CD4-positive, alpha-beta memory T cell (primary cell): ENCODE results near the gene RAB26. TPM values are rescaled to one million over a fixed set of nuclear protein-coding genes. Genes with fewer than 3 reads are reported as not detected.
A peak's percentile ranks its signal among the peaks of the same experiment; 100 is the strongest.
"Not testable (repeated sequence)": the region's sequence is repeated elsewhere in the genome, so short reads cannot be mapped to it uniquely, and the experiment has no call there.

Experiments used
- CTCF ChIA-PET: fragments of 350-600 bp; sonication (Branson Sonifier 250); formaldehyde crosslinking; loops from one replicate; lab custom pipeline; 2021; ENCODE audit warnings: inconsistent platforms; ENCODE audit not compliant: partially characterized antibody; lab: Charles Lee
- POLR2A ChIA-PET: fragments of 350-600 bp; sonication (Branson Sonifier 250); formaldehyde crosslinking; loops from one replicate; lab custom pipeline; 2021; ENCODE audit not compliant: partially characterized antibody; lab: Charles Lee
- DNase-seq, 5 donors: peaks; one replicate each; pipeline versions ENCODE4 v3.0.0 to v3.0.0-alpha.2; 2020 to 2022; ENCODE audit warnings: mixed read lengths in 1 of 5
- H3K27ac ChIP-seq: one replicate; pipeline ENCODE4 v1.7.0; 2013; ENCODE audit warnings: low read depth, low read length
- H3K27me3 ChIP-seq: 2 replicates; pipeline ENCODE4 v1.7.0; 2013; ENCODE audit warnings: mild to moderate bottlenecking, low read length, moderate library complexity; ENCODE audit not compliant: insufficient read depth
- H3K36me3 ChIP-seq: 2 replicates; pipeline ENCODE4 v1.7.0; 2013; ENCODE audit warnings: mild to moderate bottlenecking, low read length, moderate library complexity; ENCODE audit not compliant: insufficient read depth
- H3K4me1 ChIP-seq: 2 replicates; pipeline ENCODE4 v1.7.0; 2013; ENCODE audit warnings: mild to moderate bottlenecking, low read length, moderate library complexity; ENCODE audit not compliant: insufficient read depth
- H3K4me3 ChIP-seq, 2 donors: one replicate each; pipeline ENCODE4 v1.7.0; 2013; ENCODE audit warnings: low read length in 2 of 2, mild to moderate bottlenecking in 1 of 2
- H3K9me3 ChIP-seq, 2 donors: one replicate each; pipeline ENCODE4 v1.7.0; 2013; ENCODE audit warnings: low read length in 2 of 2, control low read depth in 1 of 2; ENCODE audit not compliant: control insufficient read depth in 1 of 2
- H3K27ac Mint-ChIP-seq, 7 donors: one replicate each; pipeline ENCODE4 v1.8.0; 2020 to 2021; ENCODE audit warnings: mixed read lengths in 7 of 7, mild to moderate bottlenecking in 6 of 7, inconsistent platforms in 3 of 7, moderate library complexity in 3 of 7
- H3K27me3 Mint-ChIP-seq, 2 donors: one replicate each; pipeline ENCODE4 v1.8.0; 2020 to 2021; ENCODE audit warnings: mixed read lengths in 2 of 2
- H3K36me3 Mint-ChIP-seq, 2 donors: one replicate each; pipeline ENCODE4 v1.8.0; 2020 to 2021; ENCODE audit warnings: mixed read lengths in 2 of 2, inconsistent platforms in 1 of 2, mild to moderate bottlenecking in 1 of 2
- H3K4me1 Mint-ChIP-seq, 4 donors: one replicate each; pipeline ENCODE4 v1.8.0; 2020 to 2021; ENCODE audit warnings: mixed read lengths in 4 of 4, mild to moderate bottlenecking in 1 of 4
- H3K4me3 Mint-ChIP-seq, 8 donors: one replicate each; pipeline ENCODE4 v1.8.0; 2020 to 2021; ENCODE audit warnings: mixed read lengths in 8 of 8, mild to moderate bottlenecking in 7 of 8, moderate library complexity in 6 of 8, inconsistent platforms in 3 of 8
- H3K9me3 Mint-ChIP-seq, 8 donors: one replicate each; pipeline ENCODE4 v1.8.0; 2020 to 2021; ENCODE audit warnings: mixed read lengths in 8 of 8, mild to moderate bottlenecking in 5 of 8, inconsistent platforms in 3 of 8, moderate library complexity in 1 of 8
- intact Hi-C: fragments of 100-400 bp; cut with micrococcal nuclease; formaldehyde crosslinking; loops from one replicate; pipeline ENCODE4 v1.15.1; 2023
- polyA plus RNA-seq, 2 donors: library from polyadenylated mRNA; unstranded; fragments of 300-500 nt; fragmentation: Illumina TruSeq; gene quantifications; one replicate each; pipeline ENCODE4 v1.2.3, GENCODE V29; 2021
- total RNA-seq, 2 experiments: library from RNA; stranded (reverse); gene quantifications; one replicate each; pipeline ENCODE4 v1.2.3, GENCODE V29; 2021

Gene RAB26
- total and polyA plus RNA-seq, 4 experiments from 2014 or later, result 0.44 to 0.77 (median 0.52) TPM; not detected in 1

- H3K9me3 ChIP-seq, H3K9me3 Mint-ChIP-seq, H3K4me1 Mint-ChIP-seq, H3K27me3 ChIP-seq, H3K4me3 Mint-ChIP-seq, H3K27ac ChIP-seq, intact Hi-C loops, H3K27me3 Mint-ChIP-seq, H3K4me1 ChIP-seq, CTCF ChIA-PET, H3K36me3 ChIP-seq, H3K4me3 ChIP-seq, POLR2A ChIA-PET: not testable (repeated sequence)
- DNase-seq, result peak in 1 of 5 donors; percentile 2
- Mint-ChIP-seq H3K36me3 (peaks cover 4 to 11% of the 10 kb centered on the region in 2 donors), H3K27ac (peak overlapping the region in 2 of 7 donors; percentile 64 to 68)
Observed at GRCh38 chr16:2107121-2107790, 41.2 kb upstream of the RAB26 start.

- H3K4me3 Mint-ChIP-seq, POLR2A ChIA-PET, H3K27me3 ChIP-seq, H3K9me3 ChIP-seq, H3K4me3 ChIP-seq, CTCF ChIA-PET, H3K9me3 Mint-ChIP-seq, H3K27ac ChIP-seq, DNase-seq, H3K4me1 Mint-ChIP-seq, H3K27me3 Mint-ChIP-seq, H3K4me1 ChIP-seq, intact Hi-C loops, H3K36me3 ChIP-seq: not testable (repeated sequence)
- Mint-ChIP-seq H3K27ac (peak overlapping the region in 1 of 7 donors; percentile 68), H3K36me3 (peaks cover 4 to 11% of the 10 kb centered on the region in 2 donors)
Observed at GRCh38 chr16:2107791-2108125, 40.7 kb upstream of the RAB26 start.

GRCh38 chr16:2108446-2109270, 39.8 kb upstream of the RAB26 start:
- CTCF ChIA-PET, H3K36me3 ChIP-seq, intact Hi-C loops, DNase-seq, H3K36me3 Mint-ChIP-seq, H3K27ac Mint-ChIP-seq, H3K4me3 Mint-ChIP-seq, POLR2A ChIA-PET, H3K4me3 ChIP-seq, H3K9me3 ChIP-seq, H3K27ac ChIP-seq, H3K9me3 Mint-ChIP-seq, H3K4me1 ChIP-seq, H3K27me3 ChIP-seq, H3K4me1 Mint-ChIP-seq, H3K27me3 Mint-ChIP-seq: not testable (repeated sequence)

GRCh38 chr16:2109271-2109580, 39.2 kb upstream of the RAB26 start:
- H3K36me3 ChIP-seq, H3K27me3 Mint-ChIP-seq, intact Hi-C loops, H3K4me3 Mint-ChIP-seq, H3K36me3 Mint-ChIP-seq, H3K9me3 Mint-ChIP-seq, CTCF ChIA-PET, H3K4me1 Mint-ChIP-seq, DNase-seq, H3K27ac Mint-ChIP-seq, H3K9me3 ChIP-seq, H3K27me3 ChIP-seq, H3K4me1 ChIP-seq, POLR2A ChIA-PET, H3K27ac ChIP-seq, H3K4me3 ChIP-seq: not testable (repeated sequence)

GRCh38 chr16:2109872-2110271, 38.6 kb upstream of the RAB26 start:
- H3K27ac ChIP-seq, H3K27ac Mint-ChIP-seq, H3K9me3 Mint-ChIP-seq, CTCF ChIA-PET, H3K4me1 Mint-ChIP-seq, H3K36me3 ChIP-seq, DNase-seq, H3K4me3 Mint-ChIP-seq, POLR2A ChIA-PET, H3K27me3 Mint-ChIP-seq, H3K4me1 ChIP-seq, H3K9me3 ChIP-seq, H3K4me3 ChIP-seq, H3K27me3 ChIP-seq, intact Hi-C loops, H3K36me3 Mint-ChIP-seq: not testable (repeated sequence)

GRCh38 chr16:2110332-2111008, 38.0 kb upstream of the RAB26 start:
- H3K4me3 Mint-ChIP-seq, POLR2A ChIA-PET, CTCF ChIA-PET: not testable (repeated sequence)

GRCh38 chr16:2111009-2111353, 37.4 kb upstream of the RAB26 start:
- H3K27me3 Mint-ChIP-seq, H3K27ac ChIP-seq, H3K4me1 Mint-ChIP-seq, H3K36me3 Mint-ChIP-seq, intact Hi-C loops, CTCF ChIA-PET, DNase-seq, H3K36me3 ChIP-seq, H3K4me3 ChIP-seq, H3K4me1 ChIP-seq, H3K27me3 ChIP-seq, H3K4me3 Mint-ChIP-seq, H3K27ac Mint-ChIP-seq, POLR2A ChIA-PET, H3K9me3 Mint-ChIP-seq, H3K9me3 ChIP-seq: not testable (repeated sequence)

More at GRCh38 chr16:2110332-2111008, 38.0 kb upstream of the RAB26 start:
- H3K9me3 Mint-ChIP-seq, intact Hi-C loops, H3K27ac ChIP-seq, H3K4me1 Mint-ChIP-seq, H3K27me3 Mint-ChIP-seq, H3K9me3 ChIP-seq, DNase-seq, H3K4me1 ChIP-seq, H3K4me3 ChIP-seq, H3K36me3 Mint-ChIP-seq, H3K27ac Mint-ChIP-seq, H3K27me3 ChIP-seq, H3K36me3 ChIP-seq: not testable (repeated sequence)
